Measurements from ENCODE around the gene RBP2. TPM values are rescaled to one million over a fixed set of nuclear protein-coding genes. Genes with fewer than 3 reads are reported as not detected.
A peak's percentile ranks its signal among the peaks of the same experiment; 100 is the strongest.

The RBP2 gene
- total RNA-seq, 2 donors from 2014 or later: not detected

DNA sequence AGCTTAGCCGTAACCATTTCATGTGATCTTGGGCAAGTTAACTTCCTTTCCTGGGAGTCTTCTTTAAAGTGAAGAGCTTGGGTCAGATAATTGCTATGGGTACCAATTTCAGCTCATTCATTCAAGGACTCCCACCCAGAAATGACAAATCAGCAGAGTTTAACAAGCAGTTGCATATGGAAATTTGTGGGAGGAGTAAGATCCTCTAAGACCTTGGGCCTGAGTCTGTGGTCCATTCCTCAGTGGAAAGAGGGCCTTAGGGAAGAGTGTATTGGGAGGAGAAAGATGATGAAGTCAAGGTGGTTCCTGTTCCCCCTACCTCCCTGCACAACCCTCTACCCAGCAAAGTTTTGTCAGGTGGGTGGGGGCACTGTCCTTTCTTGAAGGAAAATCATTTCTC, 42.1 kb downstream of the RBP2 start:
- no peak for TF ChIP-seq CTCF (IDR thresholded peaks at IDR 0.05)
- Histone ChIP-seq H3K4me1 (peaks cover 0 to 6% of the 10 kb centered on the region in 2 donors), H3K9me3 (no peaks in the 10 kb centered on the region), H3K27ac (no peak overlapping the region), H3K36me3 (no peaks in the 10 kb centered on the region), H3K27me3 (no peaks in the 10 kb centered on the region), H3K4me3 (no peak overlapping the region)
- DNase-seq (ENCODE audit: low spot score): no peak

- peaks cover 0 to 6% of the 10 kb centered on the region in 2 donors for H3K4me1 ChIP-seq
- H3K4me3 ChIP-seq: no peak overlapping the region
- no peak overlapping the region for H3K27ac ChIP-seq
- H3K36me3 ChIP-seq: no peaks in the 10 kb centered on the region
- no peaks in the 10 kb centered on the region for H3K27me3 ChIP-seq
- DNase-seq (ENCODE audit: low spot score): no peak
- TF ChIP-seq CTCF (IDR thresholded peaks at IDR 0.05): no peak
- H3K9me3 ChIP-seq: no peaks in the 10 kb centered on the region
Measured at GRCh38 chr3:139433089-139433488, 43.2 kb downstream of the RBP2 start.

- Histone ChIP-seq H3K9me3 (no peaks in the 10 kb centered on the region), H3K27ac (no peak overlapping the region), H3K4me3 (no peak overlapping the region), H3K27me3 (no peaks in the 10 kb centered on the region), H3K4me1 (peaks cover 0 to 6% of the 10 kb centered on the region in 2 donors), H3K36me3 (no peaks in the 10 kb centered on the region)
- no peak for DNase-seq (ENCODE audit: low spot score)
- TF ChIP-seq CTCF (IDR thresholded peaks at IDR 0.05): no peak
Measured at GRCh38 chr3:139430493-139430892, 45.8 kb downstream of the RBP2 start.

DNA sequence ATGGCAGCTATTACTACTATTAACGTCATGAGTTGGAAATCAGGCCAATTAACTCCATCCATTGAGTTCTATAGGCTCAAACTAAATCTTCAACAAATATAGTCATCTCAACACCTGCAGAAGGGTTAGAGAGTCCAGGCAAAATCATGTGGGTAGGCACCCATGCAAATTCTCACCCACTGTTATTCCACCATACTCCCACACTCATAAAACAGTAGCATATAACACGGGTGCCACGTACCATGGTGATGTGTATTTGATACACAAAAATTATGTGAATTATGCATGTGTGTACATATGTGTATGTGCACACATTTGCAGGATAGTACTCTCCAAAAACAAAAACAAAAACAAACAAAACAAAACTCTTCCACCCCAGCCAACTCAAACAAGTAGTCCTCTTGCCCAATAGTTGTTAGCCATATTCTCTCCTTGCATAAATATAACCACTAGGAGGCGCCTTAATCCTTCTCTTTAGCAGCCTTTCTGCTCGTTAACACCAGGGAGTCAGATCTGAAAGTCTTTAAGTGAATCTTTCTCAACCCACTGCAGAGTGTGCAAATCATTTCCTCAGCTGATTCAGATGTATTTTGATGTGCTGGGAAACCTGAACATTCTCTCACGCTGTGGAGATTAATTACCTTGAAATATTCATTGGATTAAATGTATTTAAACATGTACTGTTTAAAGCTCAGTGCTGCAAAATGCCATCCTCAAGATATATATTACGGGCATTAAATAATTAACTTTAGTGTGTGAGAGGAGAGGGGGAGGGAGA, 48.8 kb downstream of the RBP2 start:
- Histone ChIP-seq H3K9me3 (no peaks in the 10 kb centered on the region), H3K4me3 (no peak overlapping the region), H3K27me3 (no peaks in the 10 kb centered on the region), H3K4me1 (no peaks in the 10 kb centered on the region), H3K27ac (no peak overlapping the region), H3K36me3 (no peaks in the 10 kb centered on the region)
- DNase-seq (ENCODE audit: low spot score): no peak
- peak; percentile 72 to 88 for TF ChIP-seq CTCF (IDR thresholded peaks at IDR 0.05)

GRCh38 chr3:139425745-139426400, 50.4 kb downstream of the RBP2 start:
- Histone ChIP-seq H3K27me3 (no peaks in the 10 kb centered on the region), H3K9me3 (no peaks in the 10 kb centered on the region), H3K4me3 (no peak overlapping the region), H3K36me3 (no peaks in the 10 kb centered on the region), H3K27ac (no peak overlapping the region), H3K4me1 (peaks cover 0 to 4% of the 10 kb centered on the region in 2 donors)
- TF ChIP-seq CTCF (IDR thresholded peaks at IDR 0.05): no peak
- DNase-seq (ENCODE audit: low spot score): no peak

Data from right atrium auricular region (tissue), 2 donors.